HG03064 (cell line): ENCODE measurements around the gene PTPN9.
"Not testable (repeated sequence)": the region's sequence is repeated elsewhere in the genome, so short reads cannot be mapped to it uniquely, and the experiment has no call there.

Experiments used
- ATAC-seq: cut with Tn5 transposase; IDR thresholded peaks from one replicate; pipeline ENCODE4 v1.9.1; 2021; ENCODE audit warnings: low read depth; ENCODE audit not compliant: unreplicated experiment

The PTPN9 gene

GRCh38 chr15:75583701-75584100 lies 4.6 kb upstream of the PTPN9 start:
- ATAC-seq, result no peak

DNA sequence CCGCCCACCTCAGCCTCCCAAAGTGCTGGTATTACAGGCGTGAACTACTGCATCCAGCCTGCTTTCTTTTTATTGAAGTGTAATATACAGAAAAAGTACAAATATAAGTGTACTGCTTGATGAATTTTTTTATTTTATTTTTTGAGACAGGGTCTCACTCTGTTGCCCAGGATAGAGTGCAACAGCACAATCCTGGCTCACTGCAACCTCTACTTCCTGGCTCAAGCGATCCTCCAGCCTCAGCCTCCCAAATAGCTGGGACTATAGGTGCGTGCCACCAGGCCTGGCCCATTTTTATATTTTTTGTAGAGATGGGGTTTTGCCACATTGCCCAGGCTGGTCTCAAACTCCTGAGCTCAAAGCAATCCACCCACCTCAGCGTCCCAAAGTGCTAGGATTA lies 3.8 kb upstream of the PTPN9 start:
- not testable (repeated sequence) for ATAC-seq

GRCh38 chr15:75578173-75578947 lies 755 bp downstream of the PTPN9 start:
- no peak for ATAC-seq

- no peak for ATAC-seq
These were observed 1.5 kb downstream of the PTPN9 start for GRCh38 chr15:75577401-75578172.

GRCh38 chr15:75573648-75574384 lies 5.3 kb downstream of the PTPN9 start:
- no peak for ATAC-seq

GRCh38 chr15:75570126-75570845 lies 8.8 kb downstream of the PTPN9 start:
- no peak for ATAC-seq

- no peak for ATAC-seq
These were observed 13.8 kb downstream of the PTPN9 start for GRCh38 chr15:75565062-75565970.

DNA sequence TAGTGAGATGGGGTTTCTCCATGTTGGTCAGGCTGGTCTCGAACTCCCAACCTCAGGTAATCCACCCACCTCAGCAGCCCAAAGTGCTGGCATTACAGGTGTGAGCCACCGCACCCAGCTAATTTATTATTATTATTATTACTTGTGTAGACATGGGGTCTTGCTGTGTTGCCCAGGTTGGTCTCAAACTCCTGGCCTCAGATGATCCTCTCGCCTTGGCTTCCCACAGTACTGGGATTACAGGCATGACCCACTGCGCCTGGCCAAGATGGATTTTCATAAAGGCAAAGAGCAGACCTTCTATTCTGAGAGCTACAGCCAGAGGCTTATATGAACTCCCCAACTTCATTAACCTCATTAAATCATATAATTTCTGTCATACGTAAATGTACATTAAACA lies 17.2 kb downstream of the PTPN9 start:
- no peak for ATAC-seq

DNA sequence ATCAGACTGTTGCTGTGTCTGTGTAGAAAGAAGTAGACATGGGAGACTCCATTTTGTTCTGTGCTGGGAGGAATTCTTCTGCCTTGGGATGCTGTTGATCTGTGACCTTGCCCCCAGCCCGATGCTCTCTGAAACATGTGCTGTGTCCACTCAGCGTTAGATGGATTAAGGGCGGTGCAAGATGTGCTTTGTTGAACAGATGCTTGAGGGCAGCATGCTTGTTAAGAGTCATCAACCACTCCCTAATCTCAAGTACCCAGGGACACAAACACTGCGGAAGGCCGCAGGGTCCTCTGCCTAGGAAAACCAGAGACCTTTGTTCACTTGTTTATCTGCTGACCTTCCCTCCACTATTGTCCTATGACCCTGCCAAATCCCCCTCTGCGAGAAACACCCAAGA lies 19.8 kb downstream of the PTPN9 start:
- not testable (repeated sequence) for ATAC-seq

- not testable (repeated sequence) for ATAC-seq
These were observed 20.2 kb downstream of the PTPN9 start for GRCh38 chr15:75558955-75559354.

DNA sequence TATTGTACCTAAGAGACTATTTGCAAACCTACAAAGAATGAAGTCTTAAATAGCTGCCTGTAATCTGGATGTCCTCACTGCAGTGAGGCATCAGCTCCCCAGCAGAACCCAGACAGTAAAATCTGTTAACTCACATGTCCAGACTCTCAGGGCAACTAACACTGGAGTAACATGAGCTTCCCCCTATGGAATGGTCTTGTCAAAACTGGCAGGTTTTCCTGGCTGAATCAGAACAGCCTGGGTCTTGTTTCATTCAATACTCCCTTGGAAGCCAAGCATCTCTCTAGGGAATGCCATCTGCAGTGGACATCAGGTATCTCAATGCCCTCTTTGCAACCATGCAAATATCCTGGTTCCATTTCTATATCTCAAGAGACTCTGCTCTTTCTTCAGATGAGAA lies 24.4 kb downstream of the PTPN9 start:
- no peak for ATAC-seq

GRCh38 chr15:75553659-75554058 lies 25.5 kb downstream of the PTPN9 start:
- no peak for ATAC-seq

GRCh38 chr15:75551091-75551490 lies 28.0 kb downstream of the PTPN9 start:
- ATAC-seq, result no peak

DNA sequence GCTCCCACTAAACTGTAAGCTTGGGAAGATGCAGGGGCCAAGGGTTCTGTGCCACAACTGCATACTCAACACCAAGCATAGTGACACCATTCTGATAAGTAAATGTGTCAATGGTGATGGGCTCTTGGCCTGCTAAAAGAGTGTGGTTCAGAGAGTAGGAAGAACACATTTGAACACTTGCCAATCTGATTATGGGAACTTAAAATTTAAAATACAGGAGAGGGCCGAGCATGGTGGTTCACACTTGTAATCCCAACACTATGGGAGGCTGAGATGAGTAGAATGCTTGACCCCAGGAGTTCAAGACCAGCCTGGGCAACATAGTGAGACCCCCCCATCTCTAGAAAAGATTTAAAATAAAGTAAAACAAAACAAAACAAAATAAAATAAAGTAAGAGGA lies 34.1 kb downstream of the PTPN9 start:
- no peak for ATAC-seq

DNA sequence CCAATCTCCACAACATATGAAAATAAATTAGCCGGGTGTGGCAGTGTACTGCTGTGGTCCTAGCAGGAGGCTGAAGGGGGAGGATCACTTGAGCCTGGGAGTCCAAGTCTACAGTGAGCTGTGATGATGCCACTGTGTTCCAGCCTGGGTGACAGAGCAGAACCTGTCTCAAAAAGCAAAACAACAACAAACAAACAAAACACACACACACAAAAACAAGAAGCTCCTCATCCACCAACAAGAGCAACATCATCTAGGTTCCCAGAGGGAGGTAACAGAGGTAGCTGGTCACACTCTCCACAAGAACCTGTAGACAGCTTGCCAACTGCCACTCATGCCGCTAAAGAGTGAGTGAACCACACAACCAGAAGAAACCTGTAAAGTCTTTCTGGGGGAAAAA lies 34.8 kb downstream of the PTPN9 start:
- ATAC-seq, result no peak

DNA sequence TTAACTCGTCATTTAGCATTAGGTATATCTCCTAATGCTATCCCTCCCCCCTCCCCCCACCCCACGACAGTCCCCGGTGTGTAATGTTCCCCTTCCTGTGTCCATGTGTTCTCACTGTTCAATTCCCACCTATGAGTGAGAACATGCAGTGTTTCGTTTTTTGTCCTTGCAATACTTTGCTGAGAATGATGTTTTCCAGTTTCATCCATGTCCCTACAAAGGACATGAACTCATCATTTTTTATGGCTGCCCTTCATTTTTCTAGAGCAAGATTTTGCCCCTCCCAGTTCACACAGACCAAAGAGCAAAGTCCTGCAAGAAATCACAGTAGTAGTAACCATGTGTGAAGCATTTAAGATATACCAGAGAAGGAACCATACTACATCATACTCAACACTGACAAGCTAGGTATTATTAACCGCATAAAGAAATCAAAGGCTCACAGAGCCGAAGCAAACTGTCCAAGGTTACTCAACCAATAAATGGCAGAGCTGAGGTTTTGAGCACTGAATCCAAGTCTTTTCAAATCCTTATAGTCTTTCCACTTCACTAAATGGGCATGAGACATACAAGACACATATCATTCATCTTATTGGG lies 36.1 kb downstream of the PTPN9 start:
- not testable (repeated sequence) for ATAC-seq

DNA sequence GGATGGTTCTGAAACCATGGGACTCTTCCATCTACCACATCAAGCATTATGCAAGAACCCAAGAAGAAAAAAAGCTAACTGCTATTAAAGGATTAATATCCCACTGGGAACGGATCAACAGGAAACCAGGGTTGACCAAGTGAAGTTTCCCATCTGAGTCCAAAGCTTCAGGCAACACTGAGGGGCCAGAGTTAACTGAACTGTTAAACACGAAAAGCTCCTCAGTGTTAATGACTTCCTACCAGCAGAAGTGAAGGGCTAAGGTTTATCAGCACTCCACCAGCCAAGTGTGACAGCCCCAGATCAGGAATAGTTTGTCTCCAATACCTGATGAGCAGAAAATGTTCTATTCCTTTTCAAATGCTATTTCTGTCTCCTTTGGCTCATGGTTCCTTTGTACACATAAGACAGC lies 36.7 kb downstream of the PTPN9 start:
- no peak for ATAC-seq

DNA sequence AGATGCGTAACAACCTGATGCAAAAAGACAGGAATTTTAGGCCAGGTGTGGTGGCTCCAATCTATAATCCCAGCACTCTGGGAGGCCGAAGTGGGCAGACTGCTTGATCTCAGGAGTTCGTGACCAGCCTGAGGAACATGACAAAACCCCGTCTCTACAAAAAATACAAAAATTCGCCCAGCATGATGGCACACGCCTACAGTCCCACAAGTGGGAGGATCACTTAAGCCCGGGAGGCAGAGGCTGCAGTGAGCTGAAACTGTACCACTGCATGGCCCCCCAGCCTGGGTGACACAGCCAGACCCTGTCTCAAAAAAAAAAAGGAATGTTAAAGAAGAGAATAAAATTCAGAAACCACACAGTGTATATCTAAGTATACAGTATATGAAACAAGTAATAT lies 40.7 kb downstream of the PTPN9 start:
- no peak for ATAC-seq

DNA sequence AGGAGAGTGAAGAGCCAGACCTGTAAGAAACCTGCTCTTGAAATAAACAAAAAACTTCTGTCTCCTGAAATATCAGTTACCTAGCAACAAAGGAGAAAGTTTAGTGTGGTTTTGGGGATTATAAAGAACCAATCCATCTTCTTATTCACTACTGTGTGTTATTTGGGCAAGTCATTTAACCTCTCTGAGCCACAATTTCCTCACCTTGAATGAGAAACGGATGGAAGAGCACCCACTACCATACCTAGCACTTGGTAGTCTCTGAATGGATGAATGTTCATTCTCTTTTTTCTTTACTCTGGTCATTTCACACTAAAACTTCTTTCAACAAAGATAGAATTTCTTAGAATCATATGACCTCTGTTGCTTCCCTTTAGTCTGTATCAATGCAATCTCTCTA lies 45.2 kb downstream of the PTPN9 start:
- no peak for ATAC-seq
